B cell (primary cell): ENCODE measurements around the gene TENM4. TPM values are rescaled to one million over a fixed set of nuclear protein-coding genes. Genes with fewer than 3 reads are reported as not detected.

Experiments used
- ATAC-seq: fragments of 200-7000 bp; cut with Tn5 transposase; one replicate; pipeline ENCODE4 v1.10.0; 2021; ENCODE audit warnings: low read depth, mild to moderate bottlenecking, moderate number of reproducible peaks, moderate library complexity
- CTCF ChIA-PET: fragments of 350-600 bp; sonication (Branson Sonifier 250); formaldehyde crosslinking; loops from one replicate; lab custom pipeline; 2021; ENCODE audit warnings: antibody characterized with exemption, inconsistent platforms; lab: Charles Lee
- POLR2A ChIA-PET: fragments of 350-600 bp; sonication (Branson Sonifier 250); formaldehyde crosslinking; loops from one replicate; lab custom pipeline; 2021; ENCODE audit warnings: antibody characterized with exemption; lab: Charles Lee
- DNase-seq: peaks from one replicate; pipeline ENCODE4 v3.0.0; 2013
- H2AFZ ChIP-seq: 2 replicates; pipeline ENCODE4 v1.6.1; 2012; ENCODE audit warnings: mild to moderate bottlenecking, low read depth, low read length; ENCODE audit not compliant: insufficient read depth, poor library complexity, severe bottlenecking
- H3K27ac ChIP-seq, 2 donors: 1 replicate in 1 of 2; 2 replicates in 1 of 2; pipeline ENCODE4 v1.5.1; 2012 to 2013; ENCODE audit warnings: low read length in 2 of 2, mild to moderate bottlenecking in 2 of 2, moderate library complexity in 1 of 2
- H3K27me3 ChIP-seq, 4 experiments: fragments of 200-600 bp in 1 of 4; sonication (generic) in 1 of 4; replicated peaks in 1 of 4; 1 replicate in 2 of 4; 2 replicates in 2 of 4; pipeline versions ENCODE4 v1.6.1 to v1.7.0; 2013 to 2016; ENCODE audit warnings: low read length in 3 of 4, mild to moderate bottlenecking in 2 of 4, mixed read lengths in 1 of 4, moderate library complexity in 1 of 4; ENCODE audit not compliant: insufficient read depth in 4 of 4, control insufficient read depth in 3 of 4; ENCODE audit errors: control extremely low read depth in 1 of 4
- H3K36me3 ChIP-seq, 2 experiments: replicated peaks in 1 of 2; 1 replicate in 1 of 2; 2 replicates in 1 of 2; pipeline versions ENCODE4 v1.6.1 to v1.7.1; 2013; ENCODE audit warnings: low read length in 1 of 2; ENCODE audit not compliant: insufficient read depth in 2 of 2, control insufficient read depth in 1 of 2; ENCODE audit errors: control extremely low read depth in 1 of 2, extremely low read depth in 1 of 2
- H3K4me1 ChIP-seq, 2 donors: fragments of 200-600 bp in 1 of 2; sonication (generic) in 1 of 2; 1 replicate in 1 of 2; 2 replicates in 1 of 2; pipeline versions ENCODE4 v1.5.1 to v1.6.1; 2013 to 2017; ENCODE audit warnings: low read length in 2 of 2; ENCODE audit not compliant: control insufficient read depth in 2 of 2, insufficient read depth in 2 of 2
- H3K4me2 ChIP-seq: replicated peaks from 2 replicates; pipeline ENCODE3; 2012; ENCODE audit warnings: mild to moderate bottlenecking, low read depth, low read length; ENCODE audit not compliant: poor library complexity, severe bottlenecking
- H3K4me3 ChIP-seq, 5 experiments: fragments of 200-600 bp in 1 of 5; sonication (generic) in 1 of 5; 1 replicate in 3 of 5; 2 replicates in 2 of 5; pipeline versions ENCODE4 v1.5.1 to v1.7.0; 2011 to 2016; ENCODE audit warnings: low read length in 4 of 5, mild to moderate bottlenecking in 4 of 5, low read depth in 2 of 5, control low read depth in 1 of 5, moderate library complexity in 1 of 5; ENCODE audit not compliant: insufficient read depth in 1 of 5; ENCODE audit errors: control extremely low read depth in 1 of 5, extremely low read depth in 1 of 5
- H3K79me2 ChIP-seq: fragments of 200-600 bp; sonication (generic); one replicate; pipeline ENCODE4 v1.6.0; 2016; ENCODE audit warnings: low read length; ENCODE audit not compliant: control insufficient read depth, insufficient read depth
- H3K9ac ChIP-seq: fragments of 200-600 bp; sonication (generic); 2 replicates; pipeline ENCODE4 v1.6.1; 2017; ENCODE audit warnings: mild to moderate bottlenecking, low read length, moderate library complexity
- H3K9me3 ChIP-seq, 3 donors: one replicate each; pipeline versions ENCODE4 v1.6.1 to v1.7.1; 2013; ENCODE audit warnings: low read length in 2 of 3; ENCODE audit not compliant: control insufficient read depth in 2 of 3, insufficient read depth in 1 of 3; ENCODE audit errors: control extremely low read depth in 1 of 3
- H4K20me1 ChIP-seq: 2 replicates; pipeline ENCODE4 v1.6.0; 2012; ENCODE audit warnings: mild to moderate bottlenecking, low read length; ENCODE audit not compliant: insufficient read depth, control insufficient read depth, poor library complexity, severe bottlenecking
- H3K27ac Mint-ChIP-seq: one replicate; pipeline ENCODE4 v1.8.0; 2021; ENCODE audit warnings: mixed read lengths
- H3K27me3 Mint-ChIP-seq: one replicate; pipeline ENCODE4 v1.8.0; 2021; ENCODE audit warnings: mixed read lengths
- H3K4me1 Mint-ChIP-seq: one replicate; pipeline ENCODE4 v1.8.0; 2021; ENCODE audit warnings: mixed read lengths
- H3K4me3 Mint-ChIP-seq: one replicate; pipeline ENCODE4 v1.8.0; 2021; ENCODE audit warnings: mixed read lengths
- H3K9me3 Mint-ChIP-seq: one replicate; pipeline ENCODE4 v1.8.0; 2022; ENCODE audit warnings: mixed read lengths; ENCODE audit not compliant: insufficient read depth
- EZH2 ChIP-seq: IDR thresholded peaks from 2 replicates; pipeline ENCODE4 v1.6.1; 2012; ENCODE audit warnings: borderline replicate concordance, low read depth, mild to moderate bottlenecking, moderate library complexity, low read length; ENCODE audit not compliant: insufficient read depth, poor library complexity, severe bottlenecking
- WGBS: methylation state at CpG from one replicate; pipeline ENCODE4 v1.1.5; 2013; ENCODE audit warnings: missing lambda C conversion rate; ENCODE audit not compliant: insufficient coverage; 5-methylcytosine and 5-hydroxymethylcytosine counted together
- intact Hi-C: fragments of 100-400 bp; cut with micrococcal nuclease; formaldehyde crosslinking; loops from one replicate; pipeline ENCODE4 v1.10.0; 2022
- polyA plus RNA-seq: library from polyadenylated mRNA; depleted of rRNA; stranded (reverse); fragments of >200 nt; gene quantifications from 2 replicates; pipeline ENCODE4 v1.2.3, GENCODE V29; 2012
- total RNA-seq, 2 donors: library from RNA; stranded (reverse); fragments of 120-200 nt in 1 of 2; gene quantifications; 1 replicate in 1 of 2; 2 replicates in 1 of 2; pipeline versions ENCODE4 v1.2.3 to v1.2.4, GENCODE V29; 2013 to 2022
- TF ChIP-seq, protein P1 (sequence below): fragments of 200-600 bp; IDR thresholded peaks from one replicate; pipeline ENCODE4 v1.8.0; 2022; ENCODE audit warnings: antibody characterized with exemption, mild to moderate bottlenecking

Gene TENM4
- total and polyA plus RNA-seq, 2 donors (not counting 1 experiment from before 2014, with no cell fraction given), result 0.09 to 5.7 TPM

GRCh38 chr11:79262221-79262620 lies 178.6 kb downstream of the TENM4 start:
- Histone ChIP-seq H3K9me3 (peaks cover 0 to 3% (median 0%) of the 10 kb centered on the region in 3 donors), H3K27ac (no peak overlapping the region), H3K36me3 (no peaks in the 10 kb centered on the region), H3K9ac (no peak overlapping the region), H3K4me2 (no peak overlapping the region), H3K27me3 (no peaks in the 10 kb centered on the region), H3K4me3 (no peak overlapping the region), H3K79me2 (no peaks in the 10 kb centered on the region), H4K20me1 (no peaks in the 10 kb centered on the region), H3K4me1 (no peaks in the 10 kb centered on the region), H2AFZ (no peak overlapping the region)
- no peak for ATAC-seq
- Mint-ChIP-seq H3K27ac (no peak overlapping the region), H3K27me3 (no peaks in the 10 kb centered on the region), H3K9me3 (no peaks in the 10 kb centered on the region), H3K4me1 (no peaks in the 10 kb centered on the region), H3K4me3 (no peak overlapping the region)
- WGBS, result 60% methylated on average over 1 of the region's 4 CpGs
- no peak for TF ChIP-seq EZH2
- TF ChIP-seq, protein P1, sequence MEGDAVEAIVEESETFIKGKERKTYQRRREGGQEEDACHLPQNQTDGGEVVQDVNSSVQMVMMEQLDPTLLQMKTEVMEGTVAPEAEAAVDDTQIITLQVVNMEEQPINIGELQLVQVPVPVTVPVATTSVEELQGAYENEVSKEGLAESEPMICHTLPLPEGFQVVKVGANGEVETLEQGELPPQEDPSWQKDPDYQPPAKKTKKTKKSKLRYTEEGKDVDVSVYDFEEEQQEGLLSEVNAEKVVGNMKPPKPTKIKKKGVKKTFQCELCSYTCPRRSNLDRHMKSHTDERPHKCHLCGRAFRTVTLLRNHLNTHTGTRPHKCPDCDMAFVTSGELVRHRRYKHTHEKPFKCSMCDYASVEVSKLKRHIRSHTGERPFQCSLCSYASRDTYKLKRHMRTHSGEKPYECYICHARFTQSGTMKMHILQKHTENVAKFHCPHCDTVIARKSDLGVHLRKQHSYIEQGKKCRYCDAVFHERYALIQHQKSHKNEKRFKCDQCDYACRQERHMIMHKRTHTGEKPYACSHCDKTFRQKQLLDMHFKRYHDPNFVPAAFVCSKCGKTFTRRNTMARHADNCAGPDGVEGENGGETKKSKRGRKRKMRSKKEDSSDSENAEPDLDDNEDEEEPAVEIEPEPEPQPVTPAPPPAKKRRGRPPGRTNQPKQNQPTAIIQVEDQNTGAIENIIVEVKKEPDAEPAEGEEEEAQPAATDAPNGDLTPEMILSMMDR, result no peak
- DNase-seq, result no peak
- POLR2A ChIA-PET, result no interaction called here
- CTCF ChIA-PET, result no interaction called here
- intact Hi-C loops, result no loop called here

- TF ChIP-seq, protein P1, result no peak
- no peak for TF ChIP-seq EZH2
- Histone ChIP-seq H4K20me1 (no peaks in the 10 kb centered on the region), H3K9me3 (peaks cover 0 to 3% (median 0%) of the 10 kb centered on the region in 3 donors), H3K9ac (no peak overlapping the region), H3K4me1 (no peaks in the 10 kb centered on the region), H3K4me3 (no peak overlapping the region), H3K79me2 (no peaks in the 10 kb centered on the region), H3K4me2 (no peak overlapping the region), H3K36me3 (no peaks in the 10 kb centered on the region), H3K27me3 (no peaks in the 10 kb centered on the region), H3K27ac (no peak overlapping the region), H2AFZ (no peak overlapping the region)
- H3K27me3 Mint-ChIP-seq, result no peaks in the 10 kb centered on the region
- intact Hi-C loops, result no loop called here
- H3K4me3 Mint-ChIP-seq, result no peak overlapping the region
- CTCF ChIA-PET, result no interaction called here
- no peak overlapping the region for H3K27ac Mint-ChIP-seq
- POLR2A ChIA-PET, result no interaction called here
- WGBS, result no CpG with 5 or more reads among the region's 3 CpGs
- DNase-seq (no peak), ATAC-seq (no peak)
- no peaks in the 10 kb centered on the region for H3K9me3 Mint-ChIP-seq
- H3K4me1 Mint-ChIP-seq, result no peaks in the 10 kb centered on the region
Observed at GRCh38 chr11:79261684-79262083, 179.1 kb downstream of the TENM4 start.
